Measurements from ENCODE around the gene IP6K3. TPM values are rescaled to one million over a fixed set of nuclear protein-coding genes. Genes with fewer than 3 reads are reported as not detected.

The IP6K3 gene
- total and polyA plus RNA-seq, 3 donors from 2014 or later, result 0.15 to 0.16 TPM; not detected in 1

- H3K27me3 ChIP-seq, result no peaks in the 10 kb centered on the region
- peaks cover 16% of the 10 kb centered on the region for H3K4me1 ChIP-seq
- H3K9me3 ChIP-seq, result no peaks in the 10 kb centered on the region
- peak; percentile 88 for DNase-seq
- intact Hi-C loops (cut with DNase I; ENCODE audit: low total_unique reads), result no loop called here
- peak overlapping the region; percentile 75 to 99 for H3K4me3 ChIP-seq
- no peak for TF ChIP-seq POLR2A (IDR thresholded peaks at IDR 0.05)
- no peak for TF ChIP-seq CTCF (IDR thresholded peaks at IDR 0.05)
- no peaks in the 10 kb centered on the region for H3K36me3 ChIP-seq (ENCODE audit: low read depth, missing control alignments)
- 0 to 1% methylated on average over 2 to 47 of the region's 53 CpGs for WGBS, 2 donors
- H3K27ac ChIP-seq, result peak overlapping the region; percentile 83 to 99
Observed at GRCh38 chr6:33787954-33788693, 41.4 kb upstream of the IP6K3 start.

- no peak for DNase-seq
- intact Hi-C loops (cut with DNase I; ENCODE audit: low total_unique reads), result no loop called here
- WGBS, 2 donors, result 14 to 33% methylated on average over 7 of the region's 7 CpGs
- peak overlapping the region; percentile 75 to 99 for H3K4me3 ChIP-seq
- no peaks in the 10 kb centered on the region for H3K27me3 ChIP-seq
- H3K9me3 ChIP-seq, result no peaks in the 10 kb centered on the region
- peak overlapping the region; percentile 83 to 99 for H3K27ac ChIP-seq
- H3K36me3 ChIP-seq (ENCODE audit: low read depth, missing control alignments), result no peaks in the 10 kb centered on the region
- TF ChIP-seq CTCF (IDR thresholded peaks at IDR 0.05), result no peak
- TF ChIP-seq POLR2A (IDR thresholded peaks at IDR 0.05), result no peak
- peaks cover 16% of the 10 kb centered on the region for H3K4me1 ChIP-seq
Observed at GRCh38 chr6:33787346-33787953, 40.7 kb upstream of the IP6K3 start.

GRCh38 chr6:33786736-33787135 is 40.0 kb upstream of the IP6K3 start:
- Histone ChIP-seq H3K4me3 (no peak overlapping the region), H3K9me3 (no peaks in the 10 kb centered on the region), H3K27me3 (no peaks in the 10 kb centered on the region), H3K36me3 (ENCODE audit: low read depth, missing control alignments) (no peaks in the 10 kb centered on the region), H3K4me1 (peaks cover 16% of the 10 kb centered on the region), H3K27ac (peak overlapping the region; percentile 83 to 99)
- no peak for DNase-seq
- TF ChIP-seq POLR2A (IDR thresholded peaks at IDR 0.05), result no peak
- no peak for TF ChIP-seq CTCF (IDR thresholded peaks at IDR 0.05)
- WGBS, 2 donors, result 49 to 53% methylated on average over 3 of the region's 3 CpGs
- intact Hi-C loops (cut with DNase I; ENCODE audit: low total_unique reads), result no loop called here

- Histone ChIP-seq H3K27me3 (no peaks in the 10 kb centered on the region), H3K9me3 (no peaks in the 10 kb centered on the region), H3K36me3 (ENCODE audit: low read depth, missing control alignments) (no peaks in the 10 kb centered on the region), H3K4me1 (peaks cover 16% of the 10 kb centered on the region), H3K4me3 (no peak overlapping the region), H3K27ac (no peak overlapping the region)
- intact Hi-C loops (cut with DNase I; ENCODE audit: low total_unique reads), result no loop called here
- TF ChIP-seq CTCF (IDR thresholded peaks at IDR 0.05) (no peak), POLR2A (IDR thresholded peaks at IDR 0.05) (no peak)
- 40 to 65% methylated on average over 3 of the region's 3 CpGs for WGBS, 2 donors
- no peak for DNase-seq
Observed at GRCh38 chr6:33785778-33786177, 39.1 kb upstream of the IP6K3 start.

Measured in testis (tissue), 3 donors.